CD4-positive, alpha-beta T cell treated with Interleukin-15 for 4 hours (primary cell): ENCODE data around the gene ABTB1.

Experiments
- DNase-seq: peaks from one replicate; pipeline ENCODE4 v3.0.0-alpha.2; 2020; ENCODE audit warnings: low spot score

The ABTB1 gene

DNA sequence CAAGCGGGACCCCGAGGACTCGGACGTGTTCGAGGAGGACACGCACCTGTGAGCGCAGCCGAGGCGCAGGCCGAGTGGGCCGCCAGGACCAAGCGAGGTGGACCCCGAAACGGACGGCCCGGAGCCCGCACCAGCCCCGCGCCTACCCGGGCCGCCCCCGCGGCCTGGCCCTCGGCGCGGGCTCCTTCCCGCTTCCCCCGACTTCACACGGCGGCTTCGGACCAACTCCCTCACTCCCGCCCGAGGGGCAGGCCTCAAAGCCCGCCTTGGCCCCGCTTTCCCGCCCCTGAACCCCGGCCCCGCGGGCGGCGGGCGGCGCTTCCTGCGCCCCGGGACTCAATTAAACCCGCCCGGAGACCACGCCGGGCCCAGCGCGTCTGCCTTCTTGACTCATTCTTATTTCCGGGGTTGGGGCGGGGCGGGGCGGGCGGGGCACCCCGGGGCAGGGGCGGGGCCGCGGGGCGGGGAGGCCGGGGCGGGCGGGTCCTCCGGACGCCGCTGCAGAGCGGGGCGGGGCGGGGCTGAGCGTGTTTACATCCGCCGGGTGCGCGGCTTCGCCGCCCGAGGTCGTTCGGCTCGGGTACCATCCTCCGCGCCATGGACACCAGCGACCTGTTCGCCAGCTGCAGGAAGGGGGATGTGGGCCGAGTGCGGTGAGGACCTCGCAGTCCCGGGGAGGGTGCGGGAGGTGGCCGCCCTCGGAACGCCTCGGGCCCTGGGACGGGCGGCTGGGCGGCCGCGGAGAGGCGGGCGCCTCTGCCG, at the start of gene ABTB1:
Gene ABTB1 (plus strand): TSS at position 524 of the 762 bp plus-strand sequence. CDS start 74 bp downstream, at position 598.
- peak; percentile 85 for DNase-seq

DNA sequence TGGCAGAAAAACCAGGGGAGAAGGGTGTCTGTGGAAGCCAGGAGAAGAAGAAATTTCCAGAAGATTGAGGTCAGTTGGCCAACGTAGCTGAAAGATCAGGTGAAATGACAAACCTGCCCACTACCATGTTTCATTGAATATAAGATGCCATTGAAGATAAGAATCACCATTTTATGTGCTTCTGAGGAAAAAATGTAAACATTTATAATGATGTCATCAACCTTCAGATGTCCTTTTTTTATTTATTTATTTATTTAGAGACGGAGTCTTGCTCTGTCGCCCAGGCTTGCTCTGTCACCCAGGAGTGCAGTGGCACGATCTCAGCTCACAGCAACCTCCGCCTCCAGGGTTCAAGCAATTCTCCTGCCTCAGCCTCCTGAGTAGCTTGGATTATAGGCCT, 48.7 kb upstream of the ABTB1 start:
- no peak for DNase-seq

DNA sequence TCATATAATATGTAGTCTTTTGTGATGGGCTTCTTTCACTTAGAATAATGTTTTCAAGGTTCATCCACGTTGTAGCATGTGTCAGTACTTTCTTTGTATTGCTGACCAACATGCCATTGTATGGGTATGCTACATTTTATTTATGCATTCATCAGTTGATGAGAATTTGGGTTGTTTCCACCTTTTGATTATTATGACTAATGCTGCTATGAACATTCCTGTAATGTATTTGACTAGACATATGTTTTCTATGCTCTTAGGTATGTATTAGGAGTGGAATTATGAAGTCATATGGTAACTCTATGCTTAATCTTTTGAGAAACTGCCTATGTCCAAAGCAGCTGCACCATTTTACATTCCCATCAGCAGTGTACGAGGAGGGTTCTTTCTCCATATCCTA, 46.9 kb upstream of the ABTB1 start:
- no peak for DNase-seq

DNA sequence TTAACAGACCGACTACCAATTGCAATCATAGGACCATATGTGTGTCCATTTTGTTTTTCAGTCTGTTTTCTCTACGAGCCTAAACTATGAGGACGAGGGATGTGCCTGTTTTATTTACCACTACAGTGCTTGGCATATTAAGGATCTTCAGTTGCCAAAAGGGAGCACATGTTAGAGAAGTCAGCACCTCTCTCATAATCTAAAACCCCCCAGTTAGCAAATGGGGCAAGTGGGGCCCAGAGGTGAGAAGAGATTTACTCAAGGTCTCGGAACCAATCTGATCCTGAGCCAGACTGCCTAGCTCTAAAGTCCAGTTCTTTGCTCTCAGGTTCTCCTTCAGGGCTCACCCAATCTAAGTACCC, 44.3 kb upstream of the ABTB1 start:
- no peak for DNase-seq

DNA sequence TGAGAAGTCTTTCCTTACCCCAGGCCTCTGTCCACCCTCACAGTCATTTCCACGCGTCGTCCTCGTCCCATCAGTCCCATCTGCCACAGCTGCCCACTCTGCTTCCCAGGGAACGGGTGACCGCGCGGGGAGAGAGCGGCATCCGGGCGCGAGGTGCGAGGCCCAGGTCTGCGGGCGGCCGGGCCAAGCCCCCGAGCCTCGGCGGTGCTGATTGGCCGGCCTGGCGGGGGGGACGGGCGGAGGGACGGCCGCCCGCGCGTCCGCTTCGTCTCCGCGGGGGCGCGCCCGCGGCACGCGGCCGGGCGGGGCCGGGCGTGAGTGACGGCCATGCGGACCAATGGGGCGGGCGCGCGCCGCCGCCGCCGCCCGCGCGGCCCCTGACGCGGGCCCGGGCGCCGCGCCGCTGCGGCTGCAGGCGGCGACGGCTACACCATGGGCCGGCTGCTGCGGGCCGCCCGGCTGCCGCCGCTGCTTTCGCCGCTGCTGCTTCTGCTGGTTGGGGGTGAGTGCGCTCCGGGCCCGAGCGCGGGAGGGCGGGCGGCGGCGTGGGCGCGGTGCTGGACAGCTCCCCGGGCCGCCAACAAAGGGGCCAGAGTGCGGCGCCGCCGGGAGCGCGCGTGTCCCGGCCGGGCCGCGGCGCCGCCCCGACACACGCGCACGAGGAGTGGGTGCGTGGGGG, 43.8 kb upstream of the ABTB1 start, which contains the start of gene PODXL2:
Gene PODXL2 (plus strand): TSS at position 398 of the 679 bp plus-strand sequence. CDS start 35 bp downstream, at position 433.
- peak; percentile 15 for DNase-seq

DNA sequence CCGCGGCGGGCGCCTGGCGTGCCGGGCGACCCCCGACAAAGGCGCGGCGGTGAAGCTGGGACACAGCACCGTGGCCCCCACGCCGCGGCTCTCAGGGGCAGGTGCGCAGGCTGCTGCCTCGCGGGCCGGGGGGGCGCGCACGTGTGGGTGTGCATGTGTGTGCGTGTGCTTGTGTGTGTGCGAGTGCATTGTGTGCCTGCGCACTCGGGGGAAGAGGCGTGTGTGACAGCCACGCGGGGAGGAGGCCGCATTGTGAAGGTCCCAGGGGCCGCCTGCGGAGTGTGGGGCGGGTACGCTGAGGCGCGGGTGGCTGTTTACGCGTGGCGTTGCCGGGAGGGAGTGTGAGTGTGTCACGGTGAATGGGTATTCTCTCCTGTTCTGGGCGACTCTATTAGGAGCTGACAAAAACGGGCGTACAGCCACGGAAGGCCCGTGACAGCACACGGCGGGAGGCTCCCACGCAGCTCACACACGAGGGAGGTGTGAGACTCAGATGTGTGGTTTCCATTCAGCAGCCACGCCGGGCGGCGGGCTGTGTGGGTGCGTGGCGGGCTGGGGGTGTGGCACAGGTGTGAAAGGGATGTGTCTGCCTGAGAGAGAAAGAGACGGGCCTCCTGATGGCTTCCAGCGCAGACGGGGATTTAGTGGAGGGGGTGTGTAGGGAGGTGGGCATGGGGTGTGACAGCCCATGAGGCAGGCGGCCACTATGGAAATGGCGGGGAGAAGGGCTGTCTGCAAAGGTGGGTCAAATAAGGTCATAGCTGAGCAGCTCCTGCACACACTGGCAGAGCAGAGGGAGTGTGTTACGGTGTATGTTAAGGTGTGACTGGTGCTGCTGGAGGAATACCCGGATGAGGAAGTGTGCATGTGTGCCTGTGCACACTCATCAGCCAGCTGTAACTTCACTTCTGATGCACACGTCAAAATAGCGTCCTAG, 43.0 kb upstream of the ABTB1 start:
- DNase-seq = peak; percentile 39

DNA sequence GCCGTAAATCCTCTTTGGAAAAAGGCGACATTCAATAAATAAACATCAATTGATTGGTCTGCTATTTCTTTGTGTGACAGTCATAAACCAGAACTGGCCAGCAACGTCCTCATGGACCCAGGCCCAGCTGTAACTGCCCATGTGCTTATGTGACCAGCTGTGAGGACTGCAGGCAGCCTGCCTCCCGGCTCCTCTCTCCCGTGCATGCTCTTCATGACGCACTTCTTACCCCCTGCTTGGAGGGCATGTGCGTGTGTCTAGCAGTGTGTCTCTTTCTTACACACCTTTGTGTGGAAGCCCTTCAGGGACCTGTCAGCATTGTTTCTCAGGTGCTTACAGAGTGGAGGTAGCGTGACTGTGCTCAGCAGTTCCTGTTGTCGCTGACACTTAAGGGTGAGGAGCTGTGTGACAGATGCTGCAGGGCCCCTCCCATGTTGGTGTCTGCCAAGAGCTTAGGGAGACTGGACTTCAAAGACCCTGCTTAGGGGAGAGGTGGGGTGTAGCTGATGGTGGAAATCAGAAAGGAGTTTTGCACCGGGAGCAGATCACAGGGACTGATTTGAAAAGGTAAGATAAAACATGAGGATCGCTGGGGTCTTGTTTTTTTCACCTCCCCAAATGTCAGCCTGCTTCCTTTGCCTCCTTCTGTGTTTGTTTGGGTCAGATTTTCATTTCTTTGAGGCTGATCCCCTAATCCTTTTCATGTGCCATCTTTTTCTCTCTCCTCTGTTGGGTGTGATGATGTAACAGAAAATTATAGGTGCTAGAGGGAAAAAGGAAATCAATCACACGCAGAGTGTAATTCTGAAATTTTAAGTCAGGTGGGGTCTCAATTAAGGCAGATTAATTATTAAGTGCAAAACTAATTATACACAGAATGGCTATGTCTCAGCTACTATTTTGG, 41.7 kb upstream of the ABTB1 start:
- DNase-seq = no peak

DNA sequence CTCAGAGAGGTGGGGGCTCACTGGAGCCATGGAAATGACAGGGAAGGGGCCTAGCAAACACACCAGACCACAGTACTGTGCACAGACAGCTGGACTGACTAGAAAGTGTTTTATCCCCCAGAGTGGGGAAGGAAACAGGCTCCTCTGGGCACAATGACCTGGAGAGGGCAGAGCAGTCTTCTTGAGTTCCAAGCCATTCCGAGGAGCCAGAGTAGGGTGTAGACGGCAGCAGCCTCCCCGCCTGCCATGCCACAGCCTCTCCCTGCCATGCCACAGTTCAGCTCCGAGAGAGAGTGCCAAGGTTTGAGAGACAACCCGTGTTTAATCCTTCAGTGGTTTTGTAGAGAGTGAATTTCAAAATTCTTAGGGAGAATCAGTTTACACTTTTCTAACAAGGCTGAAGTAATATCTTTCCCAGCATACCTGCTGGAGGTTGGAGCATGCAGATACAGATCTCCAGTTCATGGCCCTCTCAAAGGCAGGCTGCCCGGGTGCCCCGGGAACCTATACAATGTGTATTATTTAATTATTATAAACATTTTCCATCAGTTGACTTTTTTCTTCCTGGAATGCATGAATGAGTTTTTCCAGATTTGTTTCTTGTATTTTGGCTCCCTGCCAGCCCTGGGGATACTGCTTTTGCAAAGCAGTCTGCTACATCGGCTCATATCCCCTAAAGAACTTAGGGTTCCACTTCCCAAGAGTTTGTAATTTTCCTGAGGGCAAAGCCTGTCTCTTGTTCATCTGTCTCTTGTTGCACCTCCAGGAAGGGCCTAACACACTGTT, 40.5 kb upstream of the ABTB1 start:
- no peak for DNase-seq

DNA sequence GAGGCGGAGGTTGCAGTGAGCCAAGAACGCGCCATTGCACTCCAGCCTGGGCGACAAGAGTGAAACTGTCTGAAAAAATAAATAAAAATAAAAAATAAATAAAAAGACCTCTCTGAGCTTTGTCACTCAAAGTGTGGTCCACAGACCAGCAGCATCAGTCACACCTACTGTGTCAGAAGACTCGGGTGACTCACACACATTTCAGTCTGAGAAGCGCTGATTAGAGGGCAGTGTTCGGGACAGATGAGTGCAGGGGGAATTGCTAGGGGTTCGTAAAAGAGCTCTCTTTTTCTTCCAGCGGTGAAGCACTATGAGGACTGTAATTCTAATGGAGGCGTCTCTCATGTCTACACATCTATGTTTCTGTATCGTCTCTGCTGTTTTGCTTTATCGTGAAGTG, 38.1 kb upstream of the ABTB1 start:
- no peak for DNase-seq

DNA sequence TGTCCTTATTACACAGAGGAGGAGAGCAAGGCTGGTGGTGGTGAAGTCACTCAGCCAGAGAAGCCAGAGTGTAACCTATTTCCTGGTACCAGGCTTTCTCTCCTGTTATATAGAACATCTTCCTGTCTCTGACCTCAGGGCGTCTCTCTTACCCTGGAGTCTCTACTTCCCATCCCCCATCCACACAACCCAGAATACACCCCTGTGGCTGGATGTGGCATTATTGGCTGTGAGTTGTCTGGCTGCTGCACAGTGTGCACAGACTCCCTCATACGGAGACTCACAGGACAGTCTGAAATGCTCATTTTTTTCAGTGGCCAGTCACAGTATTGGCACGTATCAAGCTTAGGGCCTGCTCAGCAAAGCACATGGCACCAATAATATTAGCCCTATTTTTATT, 35.2 kb upstream of the ABTB1 start:
- peak; percentile 33 for DNase-seq

DNA sequence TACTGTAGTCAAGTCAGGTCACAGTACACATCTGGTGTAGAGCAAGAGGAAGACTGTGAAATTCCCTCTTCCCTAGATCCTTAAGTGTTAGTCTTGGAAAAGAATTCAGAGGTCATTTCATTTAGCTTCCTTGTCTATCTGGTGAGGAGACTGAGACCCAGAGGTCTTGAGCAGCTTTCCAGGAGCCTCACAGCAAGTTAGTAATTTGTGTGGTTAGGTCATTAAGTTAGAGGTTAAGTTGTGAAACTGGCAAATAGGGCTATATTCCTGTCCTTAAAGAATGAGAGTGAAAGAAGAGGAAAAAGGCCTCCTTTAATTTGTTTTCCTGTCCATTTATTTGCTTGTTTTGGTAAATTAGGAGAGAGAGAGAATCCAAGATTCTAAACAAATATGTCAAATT, 34.8 kb upstream of the ABTB1 start:
- no peak for DNase-seq

DNA sequence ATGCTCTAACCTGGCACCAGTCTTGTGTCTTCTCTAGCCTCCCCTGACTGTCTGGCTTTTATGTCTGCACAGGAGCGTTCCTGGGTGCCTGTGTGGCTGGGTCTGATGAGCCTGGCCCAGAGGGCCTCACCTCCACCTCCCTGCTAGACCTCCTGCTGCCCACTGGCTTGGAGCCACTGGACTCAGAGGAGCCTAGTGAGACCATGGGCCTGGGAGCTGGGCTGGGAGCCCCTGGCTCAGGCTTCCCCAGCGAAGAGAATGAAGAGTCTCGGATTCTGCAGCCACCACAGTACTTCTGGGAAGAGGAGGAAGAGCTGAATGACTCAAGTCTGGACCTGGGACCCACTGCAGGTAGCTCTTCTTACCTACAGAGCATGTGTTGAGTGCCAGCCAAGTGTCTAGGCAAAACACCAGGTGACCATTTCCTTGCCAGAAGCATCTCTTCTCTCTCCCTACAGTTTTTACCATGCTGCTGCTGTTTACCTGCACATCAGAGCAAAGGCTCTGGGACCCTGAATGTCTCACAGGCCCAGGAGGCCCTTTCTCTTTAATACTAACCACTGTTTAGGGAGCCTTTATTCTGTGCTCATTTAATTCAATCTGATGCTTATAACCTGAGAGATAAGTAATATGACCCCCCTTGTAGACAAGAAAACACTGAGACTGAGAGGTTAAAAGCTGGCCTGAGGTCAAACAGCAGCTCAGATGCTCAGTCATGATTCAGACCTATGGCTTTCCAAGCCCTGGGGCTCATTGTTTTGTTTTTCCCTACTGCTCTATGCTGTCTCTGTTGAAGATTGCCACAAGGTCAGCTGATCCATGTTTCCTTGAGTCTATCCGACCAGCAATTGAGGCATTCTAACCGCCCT, 33.3 kb upstream of the ABTB1 start:
- no peak for DNase-seq

DNA sequence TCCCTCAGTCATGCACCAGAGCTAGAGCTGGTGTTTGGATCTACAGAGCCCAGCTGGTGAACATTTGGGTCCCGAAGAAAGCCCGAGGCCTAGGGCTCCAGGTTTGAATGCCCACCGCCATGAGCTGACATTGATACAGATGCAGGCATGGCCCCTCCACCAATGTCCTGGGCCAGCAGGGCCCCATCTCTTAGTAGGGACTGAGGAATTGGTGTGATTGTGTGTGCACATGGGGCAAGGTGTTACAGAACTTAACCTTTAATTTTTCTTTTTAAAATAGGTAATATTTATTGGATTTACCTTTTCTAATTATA, 32.8 kb upstream of the ABTB1 start:
- no peak for DNase-seq

DNA sequence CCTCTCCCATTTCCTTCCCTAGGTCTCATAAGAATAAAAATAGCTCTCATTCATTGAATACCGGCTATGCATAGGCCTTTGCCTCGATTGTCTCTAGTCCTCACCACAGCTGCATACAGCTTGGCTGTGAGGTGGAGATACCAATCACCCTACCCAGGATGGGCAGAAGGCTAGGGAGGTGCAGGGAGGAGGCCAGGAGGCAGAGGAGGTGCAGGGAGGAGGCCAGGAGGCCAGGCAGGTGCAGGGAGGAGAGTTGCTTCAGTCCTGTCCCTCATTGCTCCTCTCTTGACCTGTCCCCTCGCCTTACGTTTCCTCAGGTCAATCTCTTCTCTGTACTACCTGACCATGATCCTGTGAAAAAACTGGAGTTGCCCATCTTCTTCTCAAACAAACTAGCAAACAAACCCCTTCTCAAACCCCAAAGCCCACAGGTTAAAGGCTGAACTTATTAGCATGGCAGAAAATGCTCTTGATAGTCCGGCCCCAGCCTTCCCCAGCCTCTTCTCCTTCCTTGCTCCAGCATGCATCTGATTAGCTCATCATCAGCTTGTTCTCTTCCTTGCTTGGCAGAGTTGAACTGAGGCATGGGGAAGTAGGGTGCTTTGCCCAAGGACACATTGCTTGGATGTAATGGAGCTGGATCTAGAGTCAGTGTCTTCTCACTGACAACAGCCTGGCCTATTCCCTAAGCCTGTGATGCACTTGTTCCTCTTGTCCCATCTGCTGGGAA, 27.9 kb upstream of the ABTB1 start:
- no peak for DNase-seq

DNA sequence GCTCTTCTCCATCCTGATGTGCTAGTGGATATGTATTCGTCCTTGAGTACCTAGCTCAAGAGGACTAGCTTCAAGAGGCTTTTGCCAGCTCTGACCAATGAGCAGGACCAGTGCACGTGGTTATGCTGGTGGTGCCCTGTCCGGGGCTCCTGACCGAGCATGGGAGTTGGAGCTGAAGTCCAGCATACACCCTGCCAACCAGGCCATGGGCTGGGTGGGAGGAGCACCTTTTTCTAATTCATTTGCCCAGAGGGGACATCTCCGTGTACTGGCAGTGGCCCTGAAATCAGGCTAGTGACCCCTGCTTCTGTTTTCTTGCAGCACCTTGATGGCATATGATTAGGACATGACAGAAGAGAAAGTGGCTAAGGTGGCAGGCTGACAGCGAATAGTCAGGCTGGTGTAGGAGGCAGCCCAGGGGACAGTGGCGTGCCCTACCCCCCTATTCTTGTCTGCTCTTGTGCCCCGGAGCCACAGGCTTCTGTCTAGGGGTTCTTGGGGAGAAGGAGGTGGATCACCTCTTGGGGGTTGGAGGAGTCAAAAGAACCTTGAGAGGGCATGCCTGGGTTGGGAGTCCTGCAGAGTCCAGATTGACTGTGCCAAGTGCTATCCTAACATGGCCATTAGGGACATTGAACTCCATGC, 27.3 kb upstream of the ABTB1 start:
- DNase-seq = no peak

DNA sequence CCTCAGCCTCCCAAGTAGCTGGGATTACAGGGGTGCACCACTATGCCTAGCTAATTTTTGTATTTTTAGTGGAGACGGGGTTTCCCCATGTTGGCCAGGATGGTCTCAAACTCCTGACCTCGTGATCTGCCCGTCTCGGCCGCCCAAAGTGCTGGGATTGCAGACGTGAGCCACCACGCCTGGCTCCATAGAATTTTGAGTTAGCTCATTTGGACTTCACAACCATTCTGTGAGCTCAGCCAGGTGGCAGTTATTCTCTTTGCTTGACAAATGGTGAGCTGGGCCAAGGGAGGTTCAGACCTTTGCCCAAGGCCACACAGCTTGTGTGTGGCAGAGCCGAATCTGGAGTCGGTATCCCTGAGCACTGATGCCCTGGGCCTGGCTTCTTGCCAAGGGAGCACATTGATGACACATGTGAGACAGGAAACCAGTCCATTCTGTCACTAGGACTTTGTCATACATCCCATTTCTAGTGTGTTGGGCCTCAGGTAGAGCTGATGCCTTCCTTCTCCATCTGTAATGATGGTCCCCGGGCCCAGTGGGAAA, 26.2 kb upstream of the ABTB1 start:
- no peak for DNase-seq

DNA sequence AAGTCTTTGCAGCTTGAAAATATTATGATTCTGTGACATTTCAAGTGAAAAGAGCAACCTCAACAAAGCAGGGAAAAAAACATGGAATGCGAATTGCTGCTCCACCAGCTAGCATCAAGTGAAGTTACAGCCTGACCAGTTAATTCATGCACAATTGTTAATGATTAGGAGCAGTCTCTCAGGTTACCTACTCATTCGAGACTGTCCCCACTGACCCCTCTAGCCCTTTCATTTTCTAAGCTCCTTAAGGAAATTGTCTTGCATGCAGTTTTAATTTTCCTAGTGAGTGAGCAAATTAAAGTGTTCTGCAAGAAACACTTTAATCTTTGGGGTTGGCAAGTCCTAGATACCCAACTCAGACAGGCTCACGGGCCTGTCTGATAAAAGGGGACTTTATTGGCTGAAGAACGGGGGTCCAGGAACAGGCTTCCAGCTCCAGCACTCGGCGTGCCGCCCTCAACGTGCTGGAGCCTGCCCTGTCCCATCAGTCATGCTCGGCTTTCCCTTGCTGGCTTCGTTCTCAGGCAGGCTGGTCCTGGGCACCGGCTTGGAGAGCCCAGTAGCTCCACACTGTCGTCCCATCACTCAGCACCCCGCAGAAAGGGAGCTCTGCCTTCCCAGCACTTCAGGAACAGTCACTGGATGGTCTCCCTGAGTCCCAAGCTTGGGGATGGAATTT, 25.4 kb upstream of the ABTB1 start:
- DNase-seq = no peak

DNA sequence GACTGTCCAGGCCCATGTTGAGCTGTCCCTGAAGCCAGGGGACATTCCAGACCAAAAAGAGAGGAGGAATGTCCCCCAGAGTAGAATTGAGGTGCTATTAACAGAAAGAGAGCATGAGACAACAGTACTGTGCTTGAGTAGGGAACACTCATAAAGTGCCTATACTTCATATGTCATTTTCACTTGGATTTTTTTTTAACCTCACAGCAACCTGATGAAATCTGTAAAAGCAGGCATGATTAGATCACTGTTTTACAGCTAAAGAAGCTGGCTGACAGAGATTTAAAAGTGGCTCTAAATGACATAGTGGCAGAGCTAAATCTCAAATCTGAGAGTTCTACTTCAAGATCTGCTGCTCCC, 24.9 kb upstream of the ABTB1 start:
- DNase-seq = no peak
